ENCODE data around the gene STIMATE. TPM values are rescaled to one million over a fixed set of nuclear protein-coding genes. Genes with fewer than 3 reads are reported as not detected.
A peak's percentile ranks its signal among the peaks of the same experiment; 100 is the strongest.

Gene STIMATE
- total RNA-seq (2014; rRNA removed; shearing (Covaris generic)): 10.5 and 12.1 TPM in 2 replicates

DNA sequence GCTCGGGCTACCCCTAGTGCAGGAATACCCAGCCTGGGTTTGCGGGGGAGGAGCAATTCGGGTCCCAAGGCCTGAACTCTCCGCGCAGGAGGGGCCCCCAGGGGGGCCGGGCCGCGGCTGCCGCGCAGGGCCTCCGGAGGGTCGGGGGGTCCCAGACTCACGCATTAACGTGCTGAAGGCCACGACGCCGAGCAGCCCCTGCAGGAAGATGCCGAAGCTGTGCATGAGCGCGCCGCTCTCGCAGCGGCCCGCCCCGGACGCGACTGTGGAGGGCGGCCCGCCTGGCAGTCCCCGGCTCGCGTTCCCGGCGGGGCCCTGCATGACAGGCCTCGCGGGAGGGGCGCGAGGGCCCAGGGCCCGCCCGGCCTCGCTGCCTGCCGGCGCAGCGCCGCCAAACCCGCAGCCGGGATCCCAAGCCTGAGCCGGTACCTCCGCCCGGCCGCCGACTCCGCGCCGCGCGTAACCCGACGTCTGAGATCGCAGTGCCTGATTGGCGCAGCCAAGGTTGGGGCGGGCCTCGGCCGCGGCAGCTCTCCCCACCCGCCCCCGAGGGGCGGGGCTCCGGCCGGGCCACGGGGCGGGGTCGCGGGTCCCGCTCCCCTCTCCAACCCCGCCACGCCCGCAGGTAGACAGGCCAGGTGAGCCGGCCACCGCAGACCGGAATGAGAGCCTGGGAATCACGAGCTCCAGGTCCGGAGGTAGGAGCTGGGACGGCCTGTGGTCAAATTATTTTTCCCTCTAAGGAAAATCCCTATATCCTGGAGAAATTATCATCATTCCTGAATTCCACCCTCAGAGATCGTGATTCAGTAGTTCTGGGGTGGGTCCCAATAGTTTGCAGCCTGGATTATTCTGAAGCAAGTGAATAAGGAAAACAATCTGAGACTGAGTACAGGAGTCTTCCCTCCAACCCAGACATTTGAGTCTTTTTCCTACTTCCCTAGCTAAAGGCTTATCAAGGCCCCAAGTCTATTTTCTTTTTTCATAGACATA, at the start of gene STIMATE:
TSS of gene STIMATE (minus strand) at position 419 of the 993 bp plus-strand sequence. CDS start at position 321, 98 bp downstream.
- DNase-seq (ENCODE audit: low read depth): peak; percentile 82

- no peak for DNase-seq (ENCODE audit: low read depth)
Observed at GRCh38 chr3:52939600-52939999, 42.3 kb upstream of the STIMATE start.

- peak; percentile 63 for DNase-seq (ENCODE audit: low read depth)
Observed at GRCh38 chr3:52934630-52935530, 37.5 kb upstream of the STIMATE start.

GRCh38 chr3:52931889-52932288, 34.5 kb upstream of the STIMATE start:
- DNase-seq (ENCODE audit: low read depth): no peak

- DNase-seq (ENCODE audit: low read depth): no peak
Observed at GRCh38 chr3:52931328-52931727, 34.0 kb upstream of the STIMATE start.

DNA sequence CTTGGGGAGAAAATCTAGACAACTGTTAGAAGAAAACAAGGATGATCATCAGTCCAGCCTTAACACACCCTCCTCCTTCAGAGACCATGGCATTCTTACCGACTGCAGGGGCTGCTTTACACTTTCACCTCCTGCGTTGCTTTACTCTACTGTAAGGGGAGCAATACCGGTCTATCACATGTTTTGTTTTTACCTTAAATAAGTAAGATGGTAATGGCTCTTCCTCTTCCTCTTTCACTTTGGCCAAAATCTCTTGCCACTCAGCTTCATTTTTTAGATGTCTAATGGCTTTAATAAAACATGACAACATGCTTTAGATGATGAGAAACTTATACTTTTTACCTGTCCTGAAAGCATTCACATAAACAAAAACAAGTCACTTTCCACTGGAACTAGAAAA, 33.4 kb upstream of the STIMATE start:
- DNase-seq (ENCODE audit: low read depth): no peak

DNA sequence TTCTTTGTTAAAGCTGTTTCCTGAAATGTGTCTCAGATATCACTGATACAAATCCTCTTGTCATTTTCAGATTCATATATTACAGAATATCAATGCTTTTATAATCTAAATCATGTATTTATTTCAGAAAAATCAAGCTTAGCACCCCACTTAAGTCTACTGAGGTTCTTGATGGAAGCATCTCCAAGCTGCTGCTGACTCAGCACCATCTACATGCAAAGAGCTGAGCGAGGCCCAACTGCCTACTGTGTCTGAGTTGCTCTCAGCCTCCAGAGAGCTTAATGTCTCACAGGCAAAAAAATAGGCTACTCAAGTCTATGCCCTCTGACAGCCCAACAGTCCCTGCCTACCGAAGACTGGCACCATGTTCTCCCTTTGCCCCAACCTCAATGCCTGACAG, 29.2 kb upstream of the STIMATE start:
- DNase-seq (ENCODE audit: low read depth): no peak

DNA sequence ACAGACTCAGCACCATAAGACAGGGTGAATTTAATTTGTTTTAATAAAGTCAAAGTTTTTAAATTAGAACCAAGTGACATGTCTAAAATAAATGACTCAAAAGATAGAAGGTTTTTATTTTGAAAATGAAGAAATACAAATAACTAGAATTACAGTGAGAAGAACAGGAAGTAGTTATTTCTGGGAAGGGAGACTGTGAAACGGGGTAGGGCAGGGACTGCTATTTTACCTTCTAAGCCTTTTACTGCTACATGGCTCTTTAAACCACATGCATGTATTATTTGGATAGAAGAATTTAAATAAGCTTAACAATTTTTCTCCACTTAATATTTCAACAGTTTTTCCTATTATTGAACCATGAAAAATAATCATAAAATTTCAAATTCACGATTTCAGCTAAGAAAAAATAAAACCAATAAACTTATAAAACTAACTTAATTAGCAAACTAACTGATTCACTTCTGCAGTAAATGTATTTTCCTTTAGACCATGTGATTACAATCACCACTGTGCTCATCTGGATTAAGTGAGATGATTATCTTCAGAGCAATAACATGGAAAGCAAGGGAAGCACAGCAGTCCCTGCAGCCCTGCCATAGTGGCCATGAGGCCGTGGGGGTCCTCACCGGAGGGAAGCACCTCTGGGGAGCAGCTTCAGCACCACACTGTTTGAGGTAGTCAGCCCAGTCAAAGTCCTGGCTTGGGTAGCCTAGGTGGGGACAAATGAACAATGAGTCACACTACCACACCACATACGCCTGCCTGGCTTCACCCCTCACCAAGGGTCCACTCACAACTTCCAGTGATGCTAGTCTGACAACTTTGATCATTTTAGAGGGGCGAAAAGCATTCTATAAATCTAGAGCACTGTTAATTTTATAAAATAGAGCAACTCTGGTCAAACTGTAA, 28.3 kb upstream of the STIMATE start:
- DNase-seq (ENCODE audit: low read depth): no peak

GRCh38 chr3:52923963-52924362, 26.6 kb upstream of the STIMATE start:
- no peak for DNase-seq (ENCODE audit: low read depth)

DNA sequence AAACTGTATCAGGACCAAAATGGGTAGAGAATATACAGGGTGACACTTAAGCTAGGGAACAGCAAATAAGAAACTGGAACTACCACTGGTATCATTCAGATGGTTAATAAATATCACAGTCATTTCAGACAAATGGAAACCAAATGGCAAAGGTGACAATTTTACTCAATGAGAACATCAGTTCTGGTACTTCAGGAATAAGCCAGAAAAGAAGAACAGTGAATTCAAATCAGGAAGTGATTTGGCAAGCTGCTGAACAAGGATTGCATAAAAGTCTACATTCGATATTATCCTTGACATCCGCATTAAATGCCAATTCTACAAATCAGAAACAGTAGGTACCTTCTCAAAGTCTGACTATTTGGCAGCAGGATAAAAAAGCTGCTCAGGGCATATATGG, 23.5 kb upstream of the STIMATE start:
- no peak for DNase-seq (ENCODE audit: low read depth)

DNA sequence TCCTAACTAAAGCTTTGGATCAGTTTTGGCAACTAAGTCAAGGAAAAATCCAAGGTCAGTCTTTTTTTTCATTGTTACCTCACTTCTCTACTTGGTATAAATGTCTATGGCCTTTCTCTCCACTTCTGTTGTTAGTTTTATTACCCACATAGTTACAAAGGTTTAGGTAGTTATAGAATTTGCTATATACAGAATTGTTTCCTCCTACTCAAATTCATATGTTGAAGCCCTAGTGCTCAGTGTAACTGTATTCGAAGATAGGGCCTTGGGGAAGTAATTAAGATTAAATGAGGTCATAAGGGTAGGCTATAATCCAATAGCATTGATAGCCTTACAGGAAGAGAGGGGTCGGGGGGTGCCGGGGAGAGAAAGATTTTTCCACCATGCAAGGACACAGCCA, 19.7 kb upstream of the STIMATE start:
- no peak for DNase-seq (ENCODE audit: low read depth)

DNA sequence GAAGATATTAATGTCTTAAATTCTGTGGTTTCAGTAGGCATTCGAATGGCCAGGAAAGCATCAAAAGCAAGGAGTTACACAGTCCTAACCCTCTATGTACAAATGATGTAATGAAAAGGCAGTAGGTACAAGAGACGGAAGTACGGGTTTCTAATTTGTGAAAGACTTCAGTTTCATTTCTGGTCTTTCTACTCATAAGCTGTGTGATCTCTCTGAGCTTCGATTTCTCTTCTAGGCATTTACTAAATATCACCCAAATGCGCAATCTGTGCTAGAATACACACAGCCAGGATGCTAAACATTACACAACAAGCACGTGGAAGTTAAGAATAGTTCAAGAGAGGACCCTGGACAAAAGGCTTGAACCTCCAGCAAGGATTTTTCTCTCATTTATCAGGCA, 17.9 kb upstream of the STIMATE start:
- DNase-seq (ENCODE audit: low read depth): no peak

DNA sequence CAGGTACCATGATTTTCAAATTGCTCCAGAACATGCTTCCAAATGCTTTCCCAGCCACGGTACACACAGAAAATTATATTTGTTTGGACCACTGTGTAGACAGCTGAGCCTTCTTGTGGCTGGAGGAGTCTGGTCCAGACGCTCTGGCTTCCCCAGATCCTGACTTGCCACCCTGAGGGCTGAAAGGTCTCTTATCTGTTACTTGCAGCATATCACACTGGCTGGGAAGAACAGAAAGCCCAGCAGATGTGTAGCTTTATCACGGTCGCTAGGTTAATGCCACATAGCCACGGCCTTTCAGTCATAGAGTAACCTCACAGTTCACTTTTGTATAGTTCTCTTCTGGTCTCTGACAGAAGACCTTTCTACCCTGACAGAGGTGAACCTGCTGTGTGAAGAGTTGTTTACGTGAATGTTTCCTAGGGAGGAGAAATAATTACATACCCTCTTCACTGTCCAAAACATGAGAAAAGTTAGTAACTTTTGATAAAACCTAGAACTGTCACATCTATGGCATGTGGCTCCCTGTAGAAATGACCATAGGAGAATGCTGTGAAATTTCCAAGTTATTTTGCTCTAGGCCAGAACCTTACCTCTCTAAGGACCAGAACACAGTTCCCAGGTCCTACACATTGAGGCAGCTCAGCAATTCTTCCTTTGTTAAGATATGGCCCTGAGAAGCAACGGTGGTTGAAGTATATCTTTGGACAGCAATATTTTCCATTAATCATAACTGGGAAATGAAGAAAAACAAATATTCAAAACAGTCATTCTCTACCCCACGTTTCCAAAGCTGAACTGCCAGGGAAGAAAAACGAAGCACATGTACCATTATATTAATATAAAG, 15.8 kb upstream of the STIMATE start:
- DNase-seq (ENCODE audit: low read depth): no peak

- no peak for DNase-seq (ENCODE audit: low read depth)
Observed at GRCh38 chr3:52910823-52911222, 13.5 kb upstream of the STIMATE start.

GRCh38 chr3:52907497-52907896, 10.1 kb upstream of the STIMATE start:
- DNase-seq (ENCODE audit: low read depth): no peak

- no peak for DNase-seq (ENCODE audit: low read depth)
Observed at GRCh38 chr3:52904552-52904951, 7.2 kb upstream of the STIMATE start.

GRCh38 chr3:52904000-52904399, 6.7 kb upstream of the STIMATE start:
- DNase-seq (ENCODE audit: low read depth): no peak

- no peak for DNase-seq (ENCODE audit: low read depth)
Observed at GRCh38 chr3:52896613-52897012, 735 bp downstream of the STIMATE start.

GRCh38 chr3:52896151-52896550, 1.2 kb downstream of the STIMATE start:
- DNase-seq (ENCODE audit: low read depth): no peak

DNA sequence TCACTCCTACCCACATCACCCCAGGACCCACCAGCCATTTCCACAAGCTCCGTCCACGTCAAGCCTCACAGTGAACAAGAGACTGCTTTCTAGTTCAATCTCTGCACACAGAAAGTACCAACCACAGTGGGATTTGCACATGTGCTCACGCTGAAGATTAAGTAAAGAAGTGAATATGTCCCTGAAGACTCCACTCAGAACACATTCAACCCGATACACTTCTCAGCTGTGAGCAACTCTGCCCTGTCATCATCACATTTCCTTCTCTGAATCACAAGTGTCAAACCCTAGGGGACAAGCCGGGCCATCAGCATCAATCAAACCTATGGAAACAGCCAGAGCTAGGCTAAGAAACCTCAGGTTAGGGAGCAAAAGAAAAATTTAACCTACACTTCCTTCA, 1.9 kb downstream of the STIMATE start:
- no peak for DNase-seq (ENCODE audit: low read depth)
